ENCODE measurements around the gene SLC9B1. TPM values are rescaled to one million over a fixed set of nuclear protein-coding genes. Genes with fewer than 3 reads are reported as not detected.
"Not testable (repeated sequence)": the region's sequence is repeated elsewhere in the genome, so short reads cannot be mapped to it uniquely, and the experiment has no call there.

The SLC9B1 gene
- total RNA-seq, 1 experiment from 2014 or later: 0.52 TPM

DNA sequence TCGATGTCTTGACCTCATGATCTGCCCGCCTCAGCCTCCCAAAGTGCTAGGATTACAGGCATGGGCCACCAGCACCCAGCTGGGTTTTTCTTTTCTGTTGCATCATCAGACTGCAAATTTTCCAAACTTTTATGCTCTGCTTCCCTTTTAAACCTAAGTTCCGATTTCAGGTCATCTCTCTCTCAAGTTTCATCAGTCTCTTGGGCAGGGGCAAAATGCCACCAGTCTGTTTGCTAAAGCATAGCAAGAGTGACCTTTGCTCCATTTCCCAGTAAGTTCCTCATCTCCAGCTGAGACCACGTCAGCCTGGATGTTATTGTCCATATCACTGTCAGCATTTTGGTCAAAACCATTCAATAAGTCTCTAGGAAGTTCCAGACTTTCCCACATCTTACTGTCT, 141.2 kb downstream of the SLC9B1 start:
- DNase-seq (ENCODE audit: low read depth): not testable (repeated sequence)

DNA sequence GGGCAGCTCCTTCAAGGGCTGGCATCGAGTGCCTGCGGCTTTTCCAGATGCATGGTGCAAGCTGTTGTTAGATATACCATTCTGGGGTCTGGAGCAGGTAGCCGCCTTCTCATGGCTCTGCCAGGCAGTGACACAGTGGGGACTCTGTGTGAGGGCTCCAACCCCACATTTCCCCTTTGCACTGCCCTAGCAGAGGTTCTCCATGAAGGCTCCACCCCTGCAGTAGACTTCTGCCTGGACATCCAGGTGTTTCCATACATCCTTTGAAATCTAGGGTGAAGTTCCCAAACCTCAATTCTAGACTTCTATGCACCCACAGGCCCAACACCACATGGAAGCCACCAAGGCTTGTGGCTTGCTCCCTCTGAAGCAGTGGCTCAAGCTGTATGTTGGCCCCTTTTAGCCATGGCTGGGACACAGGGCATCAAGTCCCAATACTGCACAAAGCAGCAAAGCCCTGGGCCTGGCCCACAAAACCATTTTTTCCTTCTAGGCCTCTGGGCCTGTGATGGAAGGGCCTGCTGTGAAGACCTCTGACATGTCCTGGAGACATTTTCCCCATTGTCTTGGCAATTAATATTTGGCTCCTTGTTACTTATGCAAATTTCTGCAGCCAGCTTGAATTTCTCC, 141.9 kb downstream of the SLC9B1 start:
- not testable (repeated sequence) for DNase-seq (ENCODE audit: low read depth)

DNA sequence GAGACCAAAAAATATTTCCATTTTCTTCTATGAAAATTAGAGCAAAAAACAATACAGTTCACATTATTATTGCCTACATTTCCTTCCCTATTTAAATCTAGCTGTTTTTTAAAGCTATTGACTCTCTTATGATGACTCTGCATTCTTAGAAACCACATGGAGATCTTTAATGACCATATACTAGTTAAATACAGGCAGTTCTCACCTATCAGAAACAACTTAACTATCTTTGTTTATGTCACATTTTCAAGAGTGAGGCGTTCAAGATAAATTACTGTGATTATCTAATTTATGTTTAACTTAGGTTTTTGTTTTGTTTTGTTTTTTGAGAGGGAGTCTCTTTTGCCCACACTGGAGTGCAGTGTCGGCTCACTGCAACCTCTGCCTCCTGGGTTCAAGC, 147.7 kb downstream of the SLC9B1 start:
- no peak for DNase-seq (ENCODE audit: low read depth)

DNA sequence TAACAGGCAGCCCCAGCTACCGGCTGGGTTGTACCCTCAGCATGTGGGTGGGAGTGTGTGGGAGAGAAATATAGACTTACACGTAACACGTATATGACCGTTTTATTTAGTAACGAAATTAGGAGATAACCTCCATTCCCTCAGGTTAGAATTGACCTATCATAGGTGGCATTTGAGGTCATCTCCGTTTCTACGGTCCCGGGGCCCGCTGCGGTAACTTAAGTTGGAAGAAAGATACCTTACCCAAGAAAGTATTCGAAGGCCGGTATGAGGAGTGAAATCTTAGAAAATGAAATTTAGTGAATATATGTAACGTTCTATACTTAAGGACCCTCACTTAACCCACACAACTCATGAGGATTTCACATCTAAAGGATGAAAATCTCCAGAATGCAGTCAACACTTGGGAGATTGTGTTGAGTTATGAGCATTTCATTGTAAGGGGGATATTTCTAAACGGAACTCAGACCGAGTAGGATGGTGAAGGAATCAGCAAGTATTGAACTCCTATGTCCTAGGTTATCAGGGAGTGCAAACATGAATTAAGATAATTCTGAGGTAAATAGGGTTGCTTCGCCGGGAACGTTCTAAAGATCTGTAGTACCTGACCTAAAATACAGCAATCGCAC, 149.8 kb downstream of the SLC9B1 start:
- no peak for DNase-seq (ENCODE audit: low read depth)

DNA sequence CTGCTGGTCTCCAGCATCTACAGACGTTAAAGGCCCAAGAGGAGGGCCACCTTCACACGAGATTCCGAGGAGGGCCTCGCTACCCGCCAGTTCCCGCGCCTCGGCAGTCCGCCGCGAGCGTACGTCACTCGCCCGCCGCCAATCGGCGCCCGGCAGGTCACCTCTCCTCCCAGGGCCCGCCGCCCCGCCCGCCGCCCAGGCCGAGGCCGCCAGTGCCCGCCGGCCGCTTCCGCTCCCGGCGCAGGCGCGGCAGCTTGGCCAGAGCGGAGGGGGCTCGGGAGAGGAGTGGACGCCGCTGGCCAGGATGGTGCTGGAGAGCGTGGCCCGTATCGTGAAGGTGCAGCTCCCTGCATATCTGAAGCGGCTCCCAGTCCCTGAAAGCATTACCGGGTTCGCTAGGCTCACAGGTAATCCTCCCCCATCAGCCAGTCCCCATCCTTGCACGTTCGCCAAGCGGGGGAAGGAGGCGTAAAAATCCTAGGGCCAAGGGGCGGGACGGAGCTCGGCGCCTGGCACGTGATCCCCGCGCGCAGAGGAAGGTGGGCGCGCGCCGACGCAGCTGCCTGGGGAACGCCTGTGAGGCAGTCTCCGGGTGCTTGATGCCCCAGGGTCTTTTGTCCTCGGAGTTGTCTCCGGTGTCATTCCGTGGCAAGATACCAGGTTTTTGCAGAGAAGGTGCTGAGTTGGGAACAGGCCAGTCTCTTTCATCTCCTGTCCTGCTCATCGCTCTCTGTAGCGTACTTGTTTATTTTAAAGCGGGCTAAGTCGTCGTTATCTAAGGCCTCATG, 150.5 kb downstream of the SLC9B1 start, which contains the start of gene CISD2:
Gene CISD2 (plus strand): TSS at position 212 of the 788 bp plus-strand sequence. CDS start 93 bp downstream, at position 305.
- peak; percentile 87 for DNase-seq (ENCODE audit: low read depth)

DNA sequence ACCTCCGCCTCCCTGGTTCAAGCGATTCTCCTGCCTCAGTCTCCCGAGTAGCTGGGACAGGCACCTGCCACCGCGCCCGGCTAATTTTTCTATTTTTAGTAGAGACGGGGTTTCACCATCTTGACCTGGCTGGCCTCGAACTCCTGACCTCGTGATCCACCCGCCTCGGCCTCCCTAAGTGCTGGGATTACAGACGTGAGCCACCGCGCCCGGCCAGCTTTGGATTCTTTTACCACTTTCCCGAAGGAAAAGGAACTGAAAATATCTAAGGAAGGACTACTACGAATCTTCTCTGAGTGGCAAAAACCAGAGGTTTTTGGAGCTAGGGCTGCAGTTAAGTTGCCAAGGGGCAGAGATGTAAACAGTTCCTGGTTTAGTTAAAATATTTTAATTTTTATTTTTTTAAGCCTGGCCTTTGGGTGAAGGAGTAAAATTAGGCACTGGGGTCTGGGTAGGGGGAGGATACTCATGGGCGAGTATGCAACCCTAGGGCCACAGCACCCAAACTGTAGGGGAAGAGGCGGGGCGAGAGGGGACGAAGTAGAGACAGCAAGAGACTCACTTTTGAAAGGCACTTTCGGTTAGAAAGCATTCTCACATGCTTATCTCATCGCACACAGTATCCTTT, 151.2 kb downstream of the SLC9B1 start:
- DNase-seq (ENCODE audit: low read depth): no peak

DNA sequence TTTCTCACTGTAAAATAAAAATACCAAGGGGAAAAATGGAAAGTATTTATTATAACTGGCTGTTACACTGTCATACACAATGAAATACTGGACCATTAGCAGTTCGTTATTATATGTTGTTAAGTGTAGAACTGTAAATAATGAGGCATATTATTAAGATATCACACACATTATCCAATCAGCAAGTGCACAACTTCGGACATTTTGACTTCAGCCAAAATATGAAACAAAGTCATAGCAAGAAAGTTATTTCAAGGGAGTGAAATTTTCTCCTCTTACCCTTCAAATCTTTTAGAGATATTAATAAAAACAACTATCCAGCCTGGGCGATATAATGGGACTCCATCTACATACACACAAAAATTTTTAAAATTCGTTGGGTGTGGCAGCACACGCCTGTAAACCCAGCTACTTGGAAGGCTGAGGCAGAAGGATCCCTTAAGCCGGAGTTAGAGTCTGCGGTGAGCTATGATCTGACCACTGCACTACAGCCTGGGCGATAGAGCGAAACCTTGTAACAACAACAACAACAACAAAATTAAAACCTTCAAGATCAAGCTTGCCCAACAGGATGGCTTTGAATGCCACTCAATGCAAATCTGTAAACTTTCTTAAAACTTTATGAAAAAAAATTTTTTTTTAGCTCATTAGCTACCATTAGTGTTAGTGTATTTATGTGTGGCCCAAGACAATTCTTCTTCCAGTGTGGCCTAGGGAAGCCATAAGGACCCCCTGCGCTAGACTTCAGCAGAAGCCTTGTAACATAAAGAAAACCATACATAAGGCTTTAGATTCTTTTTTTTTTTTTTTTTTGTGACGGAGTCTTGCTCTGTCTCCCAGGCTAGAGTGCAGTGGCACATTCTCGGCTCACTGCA, 152.0 kb downstream of the SLC9B1 start:
- DNase-seq (ENCODE audit: low read depth): no peak

DNA sequence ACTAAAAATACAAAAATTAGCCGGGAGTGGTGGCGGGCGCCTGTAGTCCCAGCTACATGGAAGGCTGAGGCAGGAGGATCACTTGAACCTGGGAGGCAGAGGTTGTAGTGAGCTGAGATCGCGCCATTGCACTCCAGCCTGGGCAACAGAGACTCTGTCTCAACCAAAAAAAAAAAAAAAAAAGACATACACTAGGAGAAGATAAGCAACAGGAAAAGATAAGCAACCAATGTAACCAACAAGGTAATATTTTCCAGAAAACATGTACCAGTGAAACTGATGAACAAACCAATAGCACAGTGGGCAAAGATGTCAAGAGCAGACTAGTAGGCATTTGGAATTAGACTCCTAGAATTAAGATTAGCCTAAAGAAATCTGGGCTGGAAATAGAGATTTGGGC, 154.2 kb downstream of the SLC9B1 start:
- DNase-seq (ENCODE audit: low read depth): not testable (repeated sequence)

DNA sequence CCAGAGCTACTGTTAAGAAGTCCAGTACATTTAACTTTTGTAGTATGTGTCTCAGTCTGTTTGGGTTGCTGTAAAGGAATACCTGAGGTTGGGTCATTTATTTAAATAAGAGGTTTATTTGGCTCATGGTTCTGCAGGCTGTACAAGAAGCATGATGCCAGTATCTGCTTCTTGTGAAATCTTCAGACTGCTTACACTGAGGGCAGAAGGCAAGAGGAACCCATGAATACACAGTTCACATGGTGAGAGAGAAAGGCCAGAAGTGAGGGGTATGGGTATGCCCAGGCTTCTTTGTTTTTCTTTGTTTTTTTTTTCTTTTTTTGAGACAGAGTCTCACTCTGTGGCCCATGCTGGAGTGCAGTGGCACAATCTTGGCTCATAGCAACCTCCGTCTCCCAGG, 156.8 kb downstream of the SLC9B1 start:
- DNase-seq (ENCODE audit: low read depth): no peak

DNA sequence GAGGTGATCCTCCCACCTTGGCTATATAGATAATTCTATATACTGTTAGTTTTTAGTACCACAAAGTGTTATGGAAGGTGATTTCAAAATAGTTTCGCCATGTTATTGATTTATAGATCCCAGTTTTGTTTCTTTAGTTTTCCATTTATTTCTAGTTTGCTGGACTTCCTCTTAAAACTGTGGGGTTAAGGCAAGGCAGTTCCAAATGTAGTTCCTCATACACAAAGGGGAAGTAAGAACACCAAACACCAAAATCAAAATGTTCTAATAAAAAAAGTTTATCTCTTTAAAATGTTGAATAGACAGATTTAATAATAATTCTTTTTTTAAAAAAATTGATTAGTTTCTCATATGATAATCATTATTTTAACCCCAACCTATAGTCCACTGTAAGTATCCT, 157.5 kb downstream of the SLC9B1 start:
- DNase-seq (ENCODE audit: low read depth): no peak

DNA sequence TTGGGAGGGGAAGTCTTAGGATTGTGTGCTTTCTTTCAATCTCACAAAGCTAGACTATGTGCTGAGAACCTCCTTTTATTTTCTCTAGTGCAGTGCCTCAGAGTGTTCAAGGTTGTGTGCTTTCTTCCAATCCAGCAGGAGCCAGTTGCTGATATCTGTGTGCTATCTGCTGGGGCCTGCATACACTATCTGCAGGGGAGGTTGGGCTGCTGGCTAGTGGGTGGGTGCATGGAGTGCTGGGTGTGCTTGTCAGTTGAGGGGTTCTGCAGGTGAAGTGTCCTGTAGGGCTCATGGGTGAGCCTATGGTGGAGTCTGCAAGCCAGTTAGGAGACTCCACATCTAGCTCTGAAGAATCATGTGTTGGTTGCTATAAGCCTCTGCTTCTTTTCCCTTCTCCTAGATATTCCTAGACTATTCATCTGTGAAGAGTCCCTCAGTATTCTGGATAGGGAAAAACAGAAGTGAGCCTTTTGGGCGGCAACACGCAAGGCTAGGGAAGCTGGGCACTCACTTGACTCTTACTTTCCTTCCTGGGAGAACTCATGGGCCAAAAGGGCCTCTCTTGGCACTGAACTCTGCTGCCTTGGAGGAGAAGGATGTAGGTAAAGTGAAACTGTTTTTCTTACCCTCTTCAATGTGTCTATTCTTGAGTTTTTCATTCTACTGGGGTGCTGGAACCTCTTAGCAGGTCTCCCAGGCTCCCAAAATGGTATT, 158.7 kb downstream of the SLC9B1 start:
- no peak for DNase-seq (ENCODE audit: low read depth)

DNA sequence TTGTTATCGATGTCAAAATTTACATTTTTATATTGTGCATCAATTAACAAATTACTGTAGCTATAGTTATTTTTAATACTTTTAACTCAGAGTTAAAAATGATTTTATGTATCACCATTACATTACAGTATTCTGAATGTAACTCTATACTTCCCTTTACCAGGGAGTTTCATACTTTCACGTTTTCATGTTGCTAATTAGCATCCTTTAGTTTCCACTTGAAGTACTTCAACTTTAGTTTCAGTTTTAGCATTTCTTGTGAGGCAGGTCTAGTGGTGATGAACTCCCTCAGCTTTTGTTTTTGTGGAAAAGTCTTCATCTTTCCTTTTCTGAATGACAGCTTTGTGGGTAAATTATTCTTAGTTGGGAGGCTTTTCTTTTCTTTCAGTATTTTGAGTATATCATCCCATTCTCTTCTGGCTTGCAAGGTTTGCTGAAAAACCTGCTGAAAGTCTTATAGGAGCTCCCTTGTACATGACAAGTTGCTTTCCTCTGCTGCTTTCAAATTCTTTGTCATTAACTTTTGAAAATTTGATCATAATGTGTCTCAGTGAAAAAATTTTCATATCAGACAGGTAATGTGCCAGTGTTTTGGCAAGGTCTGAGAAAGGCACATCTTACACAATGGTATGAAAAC, 160.6 kb downstream of the SLC9B1 start:
- no peak for DNase-seq (ENCODE audit: low read depth)

Other genes starting within 250 kb of the SLC9B1 start
- gene UBE2D3, start 192.2 kb downstream of the SLC9B1 start, total RNA-seq (2014; rRNA removed): 343 and 417 TPM in 2 replicates
- 40.7 and 50.3 TPM in 2 replicates for gene CISD2, start 150.7 kb downstream of the SLC9B1 start, total RNA-seq (2014; rRNA removed)
- 12.2 and 13.0 TPM in 2 replicates for gene SLC9B2, start 57.1 kb upstream of the SLC9B1 start, total RNA-seq (2014; rRNA removed)
- gene BDH2, start 80.1 kb upstream of the SLC9B1 start, total RNA-seq (2014; rRNA removed): 58.6 and 68.1 TPM in 2 replicates
- 43.9 and 53.7 TPM in 2 replicates for gene CENPE, start 178.6 kb upstream of the SLC9B1 start, total RNA-seq (2014; rRNA removed)